ENCODE data around the gene PEAR1. TPM values are rescaled to one million over a fixed set of nuclear protein-coding genes. Genes with fewer than 3 reads are reported as not detected.

Gene PEAR1
- total RNA-seq, 1 experiment from 2014 or later: 0.39 TPM

DNA sequence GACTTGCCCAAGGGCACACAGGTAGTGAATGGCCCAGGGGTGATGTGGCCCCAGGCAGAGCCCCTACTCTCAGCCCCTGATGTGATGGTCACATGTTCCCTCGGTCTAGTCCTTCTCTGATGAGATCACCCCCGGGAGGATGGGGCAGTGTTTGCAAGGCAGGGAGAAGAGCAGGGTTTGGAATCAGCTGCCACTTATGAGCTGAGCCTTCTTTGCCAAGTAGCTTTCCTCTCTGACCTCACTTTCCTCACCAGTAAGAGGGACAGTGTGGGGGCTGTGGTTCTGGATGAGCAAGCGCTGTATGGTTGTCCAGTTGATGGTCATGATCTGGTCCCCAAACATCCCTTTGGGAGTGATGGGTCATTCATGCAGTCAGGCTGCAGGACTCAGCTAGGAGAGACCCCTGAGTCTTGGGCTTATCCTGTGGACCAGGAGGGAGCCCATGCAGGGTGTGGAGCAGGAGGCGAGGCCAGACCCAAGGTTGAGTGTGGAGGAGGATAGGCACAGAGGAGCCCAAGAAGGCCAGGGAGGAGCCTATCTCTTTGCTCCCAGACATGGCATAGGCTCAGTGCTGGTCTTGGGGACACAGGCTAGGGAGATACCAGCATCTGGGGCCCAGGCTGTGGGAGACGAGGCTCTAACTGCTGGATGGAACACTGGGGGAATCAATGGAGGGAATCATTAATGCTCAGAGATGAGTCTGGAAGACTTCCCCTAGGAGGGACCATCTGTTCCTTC is 15.9 kb upstream of the PEAR1 start:
- Mint-ChIP-seq H3K4me1 (peaks cover 6 to 30% of the 10 kb centered on the region in 2 experiments), H3K4me3 (no peak overlapping the region), H3K9me3 (no peaks in the 10 kb centered on the region; a peak in 1 of 5 replicates), H3K27ac (no peak overlapping the region), H3K27me3 (ENCODE audit: low read depth) (peaks cover 63% of the 10 kb centered on the region), H3K36me3 (ENCODE audit: insufficient read depth in 1 of 3, low read depth in 3 of 3) (no peaks in the 10 kb centered on the region)
- no peak overlapping the region for H3K9ac ChIP-seq (ENCODE audit: extremely low read depth, insufficient read length, low read length)
- H3K27ac ChIP-seq (ENCODE audit: insufficient read length, low read depth, low read length): no peak overlapping the region
- no peak overlapping the region for H4K5ac ChIP-seq (ENCODE audit: insufficient read length, low read depth, low read length)
- no peak overlapping the region for H2AFZ ChIP-seq (ENCODE audit: low read length)
- H2BK120ac ChIP-seq (ENCODE audit: low read depth, low read length, poor library complexity, severe bottlenecking): no peak overlapping the region
- H2BK20ac ChIP-seq (ENCODE audit: low read depth, low read length, poor library complexity, severe bottlenecking): no peak overlapping the region
- no peak overlapping the region for H3K14ac ChIP-seq (ENCODE audit: insufficient read depth, low read length)
- H3K4ac ChIP-seq (ENCODE audit: low read depth, low read length): no peak overlapping the region
- H2BK15ac ChIP-seq (ENCODE audit: low read depth, low read length): no peak overlapping the region
- no peaks in the 10 kb centered on the region for H3K9me3 ChIP-seq (ENCODE audit: control insufficient read depth, low read depth, low read length)
- H4K8ac ChIP-seq (replicated peaks; ENCODE audit: insufficient read length, low read depth, low read length): no peak overlapping the region
- TF ChIP-seq, protein P1, sequence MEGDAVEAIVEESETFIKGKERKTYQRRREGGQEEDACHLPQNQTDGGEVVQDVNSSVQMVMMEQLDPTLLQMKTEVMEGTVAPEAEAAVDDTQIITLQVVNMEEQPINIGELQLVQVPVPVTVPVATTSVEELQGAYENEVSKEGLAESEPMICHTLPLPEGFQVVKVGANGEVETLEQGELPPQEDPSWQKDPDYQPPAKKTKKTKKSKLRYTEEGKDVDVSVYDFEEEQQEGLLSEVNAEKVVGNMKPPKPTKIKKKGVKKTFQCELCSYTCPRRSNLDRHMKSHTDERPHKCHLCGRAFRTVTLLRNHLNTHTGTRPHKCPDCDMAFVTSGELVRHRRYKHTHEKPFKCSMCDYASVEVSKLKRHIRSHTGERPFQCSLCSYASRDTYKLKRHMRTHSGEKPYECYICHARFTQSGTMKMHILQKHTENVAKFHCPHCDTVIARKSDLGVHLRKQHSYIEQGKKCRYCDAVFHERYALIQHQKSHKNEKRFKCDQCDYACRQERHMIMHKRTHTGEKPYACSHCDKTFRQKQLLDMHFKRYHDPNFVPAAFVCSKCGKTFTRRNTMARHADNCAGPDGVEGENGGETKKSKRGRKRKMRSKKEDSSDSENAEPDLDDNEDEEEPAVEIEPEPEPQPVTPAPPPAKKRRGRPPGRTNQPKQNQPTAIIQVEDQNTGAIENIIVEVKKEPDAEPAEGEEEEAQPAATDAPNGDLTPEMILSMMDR (conservative IDR thresholded peaks at IDR 0.05): no peak
- H4K91ac ChIP-seq (ENCODE audit: insufficient read length, low read depth, low read length): no peak overlapping the region
- no peaks in the 10 kb centered on the region for H3K79me2 ChIP-seq (ENCODE audit: insufficient read depth, low read length)
- no peak overlapping the region for H3T11ph ChIP-seq (ENCODE audit: low read length)
- H2AK5ac ChIP-seq (ENCODE audit: insufficient read length, low read length): no peak overlapping the region
- no peak overlapping the region for H2BK5ac ChIP-seq (ENCODE audit: insufficient read length, low read length)
- no peaks in the 10 kb centered on the region for H4K20me1 ChIP-seq (ENCODE audit: control insufficient read depth, insufficient read depth, insufficient read length)
- H3K18ac ChIP-seq (ENCODE audit: insufficient read length, low read depth, low read length): no peak overlapping the region
- no peak overlapping the region for H3K56ac ChIP-seq (ENCODE audit: insufficient read length, low read depth, low read length)
- no peak overlapping the region for H3K23ac ChIP-seq (ENCODE audit: insufficient read length, low read depth, low read length)
- WGBS (ENCODE audit: extremely low coverage, insufficient read length, low lambda C conversion rate): no CpG with 5 or more reads among the region's 5 CpGs
- H3K4me1 ChIP-seq (ENCODE audit: insufficient read depth, low read length): no peaks in the 10 kb centered on the region
- no peaks in the 10 kb centered on the region for H3K79me1 ChIP-seq (ENCODE audit: insufficient read depth, low read depth, low read length, poor library complexity, severe bottlenecking)
- H2BK12ac ChIP-seq (ENCODE audit: insufficient read length, low read depth, low read length): no peak overlapping the region
- H3K4me2 ChIP-seq (ENCODE audit: insufficient read depth, insufficient read length, low read length): no peak overlapping the region
- no peaks in the 10 kb centered on the region for H3K23me2 ChIP-seq (ENCODE audit: insufficient read length, low read depth, low read length, poor library complexity, severe bottlenecking)
- no peak for DNase-seq
- no peaks in the 10 kb centered on the region; the same call in 1 of the 2 replicates for H3K27me3 ChIP-seq (ENCODE audit: insufficient read depth, low read length)
